HEK293 (cell line): ENCODE measurements around the gene STK38.

Experiments used
- CTCF ChIA-PET: fragments of 350-600 bp; formaldehyde crosslinking; extraction: SDS; loops from one replicate; lab custom pipeline; 2021; ENCODE audit warnings: antibody characterized with exemption; lab: Yijun Ruan, JAX
- POLR2A ChIA-PET: fragments of 300-600 bp; formaldehyde crosslinking; extraction: SDS; loops from one replicate; lab custom pipeline; 2020; ENCODE audit warnings: antibody characterized with exemption, inconsistent platforms; lab: Yijun Ruan, JAX
- H3K27ac ChIP-seq: fragments of 200-500 bp; sonication (Bioruptor generic); 2 replicates; pipeline ENCODE4 v1.5.1; 2014; ENCODE audit warnings: low read depth, low read length, control low read depth, inconsistent platforms; ENCODE audit errors: extremely low read depth
- H3K36me3 ChIP-seq, 2 experiments: fragments of 200-500 bp in 1 of 2; sonication (Bioruptor generic) in 1 of 2; 1 replicate in 1 of 2; 2 replicates in 1 of 2; pipeline ENCODE4 v1.5.1; 2014 to 2017; ENCODE audit warnings: inconsistent platforms in 2 of 2, low read length in 2 of 2; ENCODE audit not compliant: control insufficient read depth in 2 of 2, insufficient read depth in 1 of 2
- H3K4me1 ChIP-seq: fragments of 200-500 bp; sonication (Bioruptor generic); 2 replicates; pipeline ENCODE4 v1.5.1; 2014; ENCODE audit warnings: mild to moderate bottlenecking, low read length, inconsistent platforms; ENCODE audit not compliant: control insufficient read depth, insufficient read depth
- H3K4me3 ChIP-seq: 2 replicates; pipeline ENCODE4 v1.5.1; 2011; ENCODE audit warnings: low read depth, mild to moderate bottlenecking, control low read depth, low read length, moderate library complexity
- H3K9me3 ChIP-seq: fragments of 200-500 bp; sonication (Bioruptor generic); 2 replicates; pipeline ENCODE4 v1.5.1; 2014; ENCODE audit warnings: low read depth, low read length, inconsistent platforms; ENCODE audit not compliant: control insufficient read depth, insufficient read depth
- EGR2 ChIP-seq: fragments of 450-650 bp; formaldehyde crosslinking; IDR thresholded peaks from 2 replicates; pipeline ENCODE4 v1.5.1; 2016; ENCODE audit warnings: low read depth, missing biosample characterization, missing genetic modification characterization
- GLI2 ChIP-seq: fragments of 450-650 bp; formaldehyde crosslinking; IDR thresholded peaks from 2 replicates; pipeline ENCODE4; 2017; ENCODE audit warnings: missing biosample characterization, missing genetic modification characterization, low read depth, borderline replicate concordance
- MZF1 ChIP-seq: fragments of 450-650 bp; formaldehyde crosslinking; IDR thresholded peaks from 2 replicates; pipeline ENCODE4 v1.5.1; 2017; ENCODE audit warnings: missing biosample characterization, missing genetic modification characterization, borderline replicate concordance
- PRDM10 ChIP-seq: fragments of 450-650 bp; formaldehyde crosslinking; IDR thresholded peaks from 2 replicates; pipeline ENCODE4 v1.5.1; 2016; ENCODE audit warnings: missing biosample characterization, missing genetic modification characterization
- SCRT1 ChIP-seq: fragments of 450-650 bp; formaldehyde crosslinking; IDR thresholded peaks from 2 replicates; pipeline ENCODE4 v1.5.1; 2016; ENCODE audit warnings: missing biosample characterization, missing genetic modification characterization, borderline replicate concordance
- SETDB1 ChIP-seq: IDR thresholded peaks from one replicate; pipeline ENCODE4 v1.6.1; 2017; ENCODE audit warnings: mild to moderate bottlenecking, low read length, moderate library complexity, mixed read lengths; ENCODE audit not compliant: insufficient read length
- ZNF10 ChIP-seq: fragments of 450-650 bp; formaldehyde crosslinking; IDR thresholded peaks from 2 replicates; pipeline ENCODE4 v1.5.1; 2017; ENCODE audit warnings: missing biosample characterization, missing genetic modification characterization
- ZNF16 ChIP-seq: fragments of 450-650 bp; formaldehyde crosslinking; IDR thresholded peaks from 2 replicates; pipeline ENCODE4 v1.5.1; 2016; ENCODE audit warnings: low read depth, missing biosample characterization, missing genetic modification characterization
- ZNF202 ChIP-seq: fragments of 450-650 bp; formaldehyde crosslinking; IDR thresholded peaks from 2 replicates; pipeline ENCODE4 v1.5.1; 2016; ENCODE audit warnings: missing biosample characterization, missing genetic modification characterization, borderline replicate concordance
- ZNF280C ChIP-seq: fragments of 450-650 bp; formaldehyde crosslinking; IDR thresholded peaks from 2 replicates; pipeline ENCODE4 v1.5.1; 2016; ENCODE audit warnings: missing biosample characterization, missing genetic modification characterization
- ZNF394 ChIP-seq: fragments of 450-650 bp; formaldehyde crosslinking; IDR thresholded peaks from 2 replicates; pipeline ENCODE4 v1.5.1; 2016; ENCODE audit warnings: missing biosample characterization, missing genetic modification characterization, mild to moderate bottlenecking, moderate library complexity, borderline replicate concordance
- ZNF514 ChIP-seq: fragments of 450-650 bp; formaldehyde crosslinking; IDR thresholded peaks from 2 replicates; pipeline ENCODE4 v1.5.1; 2016; ENCODE audit warnings: missing biosample characterization, missing genetic modification characterization
- ZNF639 ChIP-seq: fragments of 450-650 bp; formaldehyde crosslinking; IDR thresholded peaks from 2 replicates; pipeline ENCODE4 v1.5.1; 2016; ENCODE audit warnings: missing biosample characterization, missing genetic modification characterization
- ZNF704 ChIP-seq: fragments of 450-650 bp; formaldehyde crosslinking; IDR thresholded peaks from 2 replicates; pipeline ENCODE4 v1.5.1; 2016; ENCODE audit warnings: missing biosample characterization, missing genetic modification characterization
- ZNF837 ChIP-seq: fragments of 450-650 bp; formaldehyde crosslinking; IDR thresholded peaks from 2 replicates; pipeline ENCODE4 v1.5.1; 2016; ENCODE audit warnings: missing biosample characterization, missing genetic modification characterization
- ZSCAN5A ChIP-seq: fragments of 450-650 bp; formaldehyde crosslinking; IDR thresholded peaks from 2 replicates; pipeline ENCODE4 v1.5.1; 2016; ENCODE audit warnings: missing biosample characterization, missing genetic modification characterization

The STK38 gene

GRCh38 chr6:36572353-36573311, 25.4 kb upstream of the STK38 start (continued):
- TF ChIP-seq PRDM10 = peak; percentile 76
- TF ChIP-seq, all 188 proteins: peak for 10; not testable (repeated sequence) for 178

- Histone ChIP-seq H3K27ac (no peak overlapping the region), H3K9me3 (no peaks in the 10 kb centered on the region)
- CTCF ChIA-PET = no interaction called here
- TF ChIP-seq ZNF514 (tag by site-specific recombination) (peak; percentile 85; the same call in 1 of the 2 replicates), SETDB1 (peak; percentile 27), ZNF704 (no peak), ZNF16 (tag by site-specific recombination) (no peak), ZNF837 (no peak), SCRT1 (tag by site-specific recombination) (no peak), GLI2 (tag by site-specific recombination) (no peak), ZNF202 (tag by site-specific recombination) (no peak), MZF1 (no peak), ZNF10 (no peak), ZNF639 (tag by site-specific recombination) (no peak), EGR2 (tag by site-specific recombination) (no peak), ZNF280C (tag by site-specific recombination) (no peak), ZNF394 (tag by site-specific recombination) (no peak), ZSCAN5A (tag by site-specific recombination) (no peak)
- TF ChIP-seq, all 188 proteins: peak for 2
- H3K36me3 ChIP-seq = no peaks in the 10 kb centered on the region
- H3K4me3 ChIP-seq = no peak overlapping the region
- POLR2A ChIA-PET = interaction anchor here (0.7 to 1.1 kb wide), 4 partner anchors 7 to 27 kb away, joined by 3 to 9 read pairs (median 3); no protein-coding TSS in a partner anchor
- no peaks in the 10 kb centered on the region for H3K4me1 ChIP-seq
Observed at GRCh38 chr6:36571122-36572043, 24.1 kb upstream of the STK38 start.
